Measurements from ENCODE around the gene MLANA.

MLANA gene

GRCh38 chr9:5854063-5854790 lies 36.5 kb upstream of the MLANA start:
- no peak overlapping the region for H3K4me3 ChIP-seq (ENCODE audit: control insufficient read depth, low read depth, low read length)
- TF ChIP-seq, protein P1, sequence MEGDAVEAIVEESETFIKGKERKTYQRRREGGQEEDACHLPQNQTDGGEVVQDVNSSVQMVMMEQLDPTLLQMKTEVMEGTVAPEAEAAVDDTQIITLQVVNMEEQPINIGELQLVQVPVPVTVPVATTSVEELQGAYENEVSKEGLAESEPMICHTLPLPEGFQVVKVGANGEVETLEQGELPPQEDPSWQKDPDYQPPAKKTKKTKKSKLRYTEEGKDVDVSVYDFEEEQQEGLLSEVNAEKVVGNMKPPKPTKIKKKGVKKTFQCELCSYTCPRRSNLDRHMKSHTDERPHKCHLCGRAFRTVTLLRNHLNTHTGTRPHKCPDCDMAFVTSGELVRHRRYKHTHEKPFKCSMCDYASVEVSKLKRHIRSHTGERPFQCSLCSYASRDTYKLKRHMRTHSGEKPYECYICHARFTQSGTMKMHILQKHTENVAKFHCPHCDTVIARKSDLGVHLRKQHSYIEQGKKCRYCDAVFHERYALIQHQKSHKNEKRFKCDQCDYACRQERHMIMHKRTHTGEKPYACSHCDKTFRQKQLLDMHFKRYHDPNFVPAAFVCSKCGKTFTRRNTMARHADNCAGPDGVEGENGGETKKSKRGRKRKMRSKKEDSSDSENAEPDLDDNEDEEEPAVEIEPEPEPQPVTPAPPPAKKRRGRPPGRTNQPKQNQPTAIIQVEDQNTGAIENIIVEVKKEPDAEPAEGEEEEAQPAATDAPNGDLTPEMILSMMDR (IDR thresholded peaks at IDR 0.05; ENCODE audit: control insufficient read depth, insufficient read depth, low read depth, low read length, missing control alignments), result no peak
- no peak for DNase-seq (ENCODE audit: low read depth)

GRCh38 chr9:5857928-5858327 lies 32.8 kb upstream of the MLANA start:
- H3K4me3 ChIP-seq (ENCODE audit: control insufficient read depth, low read depth, low read length), result no peak overlapping the region
- DNase-seq (ENCODE audit: low read depth), result no peak
- TF ChIP-seq, protein P1 (IDR thresholded peaks at IDR 0.05; ENCODE audit: control insufficient read depth, insufficient read depth, low read depth, low read length, missing control alignments), result no peak

- H3K4me3 ChIP-seq (ENCODE audit: control insufficient read depth, low read depth, low read length), result no peak overlapping the region
- DNase-seq (ENCODE audit: low read depth), result no peak
- TF ChIP-seq, protein P1 (IDR thresholded peaks at IDR 0.05; ENCODE audit: control insufficient read depth, insufficient read depth, low read depth, low read length, missing control alignments), result no peak
Measured at GRCh38 chr9:5858833-5859232, 31.9 kb upstream of the MLANA start.

- no peak overlapping the region for H3K4me3 ChIP-seq (ENCODE audit: control insufficient read depth, low read depth, low read length)
- no peak for DNase-seq (ENCODE audit: low read depth)
- TF ChIP-seq, protein P1 (IDR thresholded peaks at IDR 0.05; ENCODE audit: control insufficient read depth, insufficient read depth, low read depth, low read length, missing control alignments), result no peak
Measured at GRCh38 chr9:5863092-5863746, 27.5 kb upstream of the MLANA start.

GRCh38 chr9:5864446-5864845 lies 26.2 kb upstream of the MLANA start:
- no peak overlapping the region for H3K4me3 ChIP-seq (ENCODE audit: control insufficient read depth, low read depth, low read length)
- TF ChIP-seq, protein P1 (IDR thresholded peaks at IDR 0.05; ENCODE audit: control insufficient read depth, insufficient read depth, low read depth, low read length, missing control alignments), result no peak
- no peak for DNase-seq (ENCODE audit: low read depth)

DNA sequence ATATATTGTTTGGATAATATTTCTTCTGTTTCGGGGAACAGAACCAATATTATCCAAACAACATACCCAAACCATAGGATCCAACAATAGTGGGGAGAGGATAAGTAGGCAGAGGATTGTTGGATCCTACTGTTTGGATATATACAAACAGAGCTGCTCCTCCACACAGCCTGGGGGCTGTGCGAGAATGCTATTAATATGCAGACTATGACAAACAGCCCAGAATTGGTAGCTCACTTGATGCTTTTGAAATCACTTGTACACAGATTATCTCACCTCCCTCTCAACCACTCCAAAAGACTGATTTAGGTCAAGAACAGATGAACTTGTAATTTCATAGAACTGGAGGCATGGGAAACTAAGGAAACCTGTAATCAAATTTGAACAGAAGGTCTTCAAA lies 24.4 kb upstream of the MLANA start:
- H3K4me3 ChIP-seq (ENCODE audit: control insufficient read depth, low read depth, low read length), result no peak overlapping the region
- DNase-seq (ENCODE audit: low read depth), result no peak
- TF ChIP-seq, protein P1 (IDR thresholded peaks at IDR 0.05; ENCODE audit: control insufficient read depth, insufficient read depth, low read depth, low read length, missing control alignments), result no peak
